Gastrocnemius medialis (tissue), 4 donors: ENCODE results near the gene SAMD1. TPM values are rescaled to one million over a fixed set of nuclear protein-coding genes. Genes with fewer than 3 reads are reported as not detected.

Source experiments
- ATAC-seq, 2 donors: fragments of 150-250 bp; one replicate each; pipeline ENCODE4 v1.9.1; 2016
- DNase-seq, 2 donors: peaks; one replicate each; pipeline ENCODE4 v3.0.0-alpha.2; 2019
- H3K27ac ChIP-seq, 4 donors: fragments of 200-600 bp; sonication (generic); 1 replicate in 1 of 4; 2 replicates in 3 of 4; pipeline ENCODE4 v1.5.1; 2016 to 2018; ENCODE audit warnings: mild to moderate bottlenecking in 2 of 4, moderate library complexity in 1 of 4
- H3K27me3 ChIP-seq, 3 donors: fragments of 200-600 bp; sonication (generic) in 2 of 3; 1 replicate in 1 of 3; 2 replicates in 2 of 3; pipeline versions ENCODE4 v1.5.1 to v1.6.0; 2016 to 2019; ENCODE audit warnings: mild to moderate bottlenecking in 1 of 3, moderate library complexity in 1 of 3
- H3K36me3 ChIP-seq, 2 donors: fragments of 200-600 bp; sonication (generic) in 1 of 2; one replicate each; pipeline ENCODE4 v1.5.1; 2017 to 2018
- H3K4me1 ChIP-seq, 2 donors: fragments of 200-600 bp; sonication (generic) in 1 of 2; one replicate each; pipeline ENCODE4 v1.5.1; 2016 to 2017; ENCODE audit warnings: mild to moderate bottlenecking in 2 of 2
- H3K4me3 ChIP-seq, 4 donors: fragments of 200-600 bp; sonication (generic) in 3 of 4; 1 replicate in 1 of 4; 2 replicates in 3 of 4; pipeline ENCODE4 v1.5.1; 2016 to 2019; ENCODE audit warnings: mild to moderate bottlenecking in 2 of 4
- H3K9me3 ChIP-seq, 3 donors: fragments of 200-600 bp; sonication (generic) in 2 of 3; 1 replicate in 1 of 3; 2 replicates in 2 of 3; pipeline ENCODE4 v1.5.1; 2016 to 2019
- CTCF ChIP-seq, 5 experiments: fragments of 450-650 bp in 3 of 5; fragments of 200-600 bp in 2 of 5; sonication (generic) in 2 of 5; IDR thresholded peaks in 4 of 5; conservative IDR thresholded peaks in 1 of 5; 1 replicate in 4 of 5; 2 replicates in 1 of 5; pipeline ENCODE4 v1.5.1; 2016 to 2019; ENCODE audit warnings: antibody characterized with exemption in 5 of 5, mild to moderate bottlenecking in 3 of 5, moderate library complexity in 3 of 5
- POLR2A ChIP-seq, 2 donors: fragments of 450-650 bp; IDR thresholded peaks; one replicate each; pipeline ENCODE4 v1.6.1; 2017; ENCODE audit warnings: antibody characterized with exemption in 2 of 2, mild to moderate bottlenecking in 2 of 2, moderate library complexity in 2 of 2
- in situ Hi-C, 4 donors: fragments of 200-750 bp; cut with MboI; loops; one replicate each; pipeline versions ENCODE4 v1.15.0 to v1.8.0; 2017; ENCODE audit warnings: low sequenced_read_pairs in 4 of 4
- intact Hi-C: fragments of 100-400 bp; cut with DNase I; formaldehyde crosslinking; loops from one replicate; pipeline ENCODE4 v1.15.1; 2023; ENCODE audit warnings: low total_unique reads
- total RNA-seq, 4 donors: library from RNA; depleted of rRNA; stranded (reverse); fragments of >200 nt; gene quantifications; one replicate each; pipeline versions ENCODE4 v1.1.0 to v1.2.3, GENCODE V29; 2016

SAMD1 gene
- total RNA-seq, 4 donors from 2014 or later: 15.1 to 71.8 (median 40.2) TPM

DNA sequence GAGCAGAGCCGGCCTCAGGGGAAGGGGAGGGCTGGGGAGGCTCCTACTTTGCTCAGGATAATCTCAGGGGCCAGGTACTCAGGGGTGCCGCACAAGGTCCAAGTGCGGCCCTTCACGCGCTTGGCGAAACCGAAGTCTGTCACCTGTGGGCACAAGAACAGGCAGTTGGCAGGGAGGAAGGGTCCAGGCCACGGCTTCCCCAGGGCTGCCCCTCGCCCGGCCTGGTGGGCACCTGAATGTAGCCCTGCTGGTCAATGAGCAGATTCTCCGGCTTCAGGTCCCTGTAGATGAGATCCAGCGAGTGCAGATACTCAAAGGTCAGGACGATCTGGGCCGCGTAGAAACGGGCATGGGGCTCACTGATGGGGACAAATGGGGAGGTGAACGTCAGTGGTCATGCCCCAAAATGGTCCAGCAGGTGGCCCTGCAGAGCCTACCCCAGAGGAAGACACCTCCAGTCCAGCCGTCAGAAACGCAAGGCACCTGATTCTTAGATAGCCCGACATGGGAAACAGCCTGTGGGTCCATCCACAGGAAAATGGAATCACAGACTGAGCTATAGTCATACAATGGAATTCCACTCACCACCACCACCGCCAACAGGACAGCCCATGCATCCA is 7.1 kb upstream of the SAMD1 start:
- TF ChIP-seq CTCF (IDR thresholded peaks at IDR 0.05 in 4 of 5, conservative IDR thresholded peaks at IDR 0.05 in 1 of 5) (peak in 3 of 5 experiments; percentile 16 to 32 (median 25)), POLR2A (IDR thresholded peaks at IDR 0.05) (no peak)
- peaks cover 0 to 7% of the 10 kb centered on the region in 2 donors for H3K4me1 ChIP-seq
- in situ Hi-C loops (no loop called here), intact Hi-C loops (no loop called here)
- peaks cover 0 to 9% (median 7%) of the 10 kb centered on the region in 3 donors for H3K9me3 ChIP-seq
- H3K4me3 ChIP-seq: no peak overlapping the region
- no peaks in the 10 kb centered on the region for H3K27me3 ChIP-seq
- peaks cover 0 to 60% of the 10 kb centered on the region in 2 donors for H3K36me3 ChIP-seq
- ATAC-seq (peak in 1 of 2 donors; percentile 42), DNase-seq (no peak)
- H3K27ac ChIP-seq: peak overlapping the region in 1 of 4 donors; percentile 18

DNA sequence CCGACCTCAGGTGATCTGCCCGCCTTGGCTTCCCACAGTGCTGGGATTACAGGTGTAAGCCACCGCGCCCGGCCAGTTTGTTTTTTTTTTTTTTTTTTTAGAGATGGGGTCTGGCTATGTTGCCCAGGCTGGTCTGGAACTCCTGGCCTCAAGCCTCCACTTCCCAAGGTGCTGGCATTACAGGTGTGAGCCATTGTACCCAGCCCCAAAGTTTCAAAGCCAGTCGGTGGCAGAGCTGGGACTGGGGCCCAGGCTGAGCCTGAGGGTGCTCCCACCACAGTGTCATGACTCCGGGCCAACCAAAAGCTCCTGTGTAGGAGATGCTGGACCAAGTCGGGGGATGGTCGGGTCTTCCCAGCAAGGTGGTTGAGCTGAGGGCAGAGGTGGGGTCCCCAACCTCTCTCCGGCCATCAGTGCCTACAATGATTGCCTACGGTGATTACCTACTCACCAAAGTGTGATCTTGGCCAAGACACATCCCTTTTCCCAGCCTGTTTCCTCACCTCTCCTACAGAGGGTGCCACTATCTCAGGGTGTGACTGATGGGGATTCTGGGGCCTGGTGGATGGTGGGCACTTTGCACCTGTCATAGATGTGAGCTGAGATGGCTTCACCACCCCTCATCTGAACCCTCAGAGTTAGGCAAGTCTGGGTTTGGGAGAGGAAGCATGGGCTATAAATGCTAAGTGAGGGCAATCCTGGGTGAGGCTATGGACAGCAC is 5.9 kb upstream of the SAMD1 start:
- Histone ChIP-seq H3K36me3 (peaks cover 0 to 50% of the 10 kb centered on the region in 2 donors), H3K4me3 (no peak overlapping the region), H3K9me3 (peaks cover 0 to 9% (median 7%) of the 10 kb centered on the region in 3 donors), H3K4me1 (no peaks in the 10 kb centered on the region), H3K27ac (no peak overlapping the region), H3K27me3 (no peaks in the 10 kb centered on the region)
- DNase-seq: no peak
- ATAC-seq: no peak
- in situ Hi-C loops: no loop called here
- intact Hi-C loops: no loop called here
- TF ChIP-seq CTCF (IDR thresholded peaks at IDR 0.05 in 4 of 5, conservative IDR thresholded peaks at IDR 0.05 in 1 of 5) (peak in 1 of 5 experiments; percentile 9), POLR2A (IDR thresholded peaks at IDR 0.05) (no peak)

DNA sequence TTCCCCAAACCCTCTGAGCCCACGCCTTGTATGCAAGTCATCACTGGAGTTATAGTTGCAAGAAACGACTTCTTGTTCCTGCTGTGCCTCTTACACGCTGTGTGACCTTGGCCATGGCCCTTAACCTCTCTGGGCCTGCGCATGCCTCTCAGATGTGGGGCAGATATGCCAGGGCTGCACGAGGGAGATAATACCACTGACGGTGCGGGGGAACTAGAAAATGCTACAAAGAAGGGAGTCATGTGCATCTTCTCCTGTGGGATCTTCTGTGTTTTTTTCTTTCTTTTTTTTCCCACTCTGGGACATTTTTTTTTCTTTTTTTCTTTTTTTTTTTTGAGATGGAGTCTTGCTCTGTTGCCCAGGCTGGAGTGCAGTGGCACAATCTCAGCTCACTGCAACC is 4.3 kb upstream of the SAMD1 start:
- ATAC-seq: no peak
- H3K4me1 ChIP-seq: no peaks in the 10 kb centered on the region
- in situ Hi-C loops: no loop called here
- no peak overlapping the region for H3K4me3 ChIP-seq
- no peaks in the 10 kb centered on the region for H3K27me3 ChIP-seq
- DNase-seq: no peak
- peaks cover 0 to 35% of the 10 kb centered on the region in 2 donors for H3K36me3 ChIP-seq
- H3K9me3 ChIP-seq: peaks cover 0 to 9% (median 7%) of the 10 kb centered on the region in 3 donors
- H3K27ac ChIP-seq: no peak overlapping the region
- TF ChIP-seq POLR2A (IDR thresholded peaks at IDR 0.05) (no peak), CTCF (IDR thresholded peaks at IDR 0.05 in 4 of 5, conservative IDR thresholded peaks at IDR 0.05 in 1 of 5) (no peak)
- intact Hi-C loops: no loop called here

GRCh38 chr19:14093117-14093823 is 2.7 kb upstream of the SAMD1 start:
- TF ChIP-seq CTCF (IDR thresholded peaks at IDR 0.05 in 4 of 5, conservative IDR thresholded peaks at IDR 0.05 in 1 of 5): no peak
- no peak for TF ChIP-seq POLR2A (IDR thresholded peaks at IDR 0.05)

More at GRCh38 chr19:14093117-14093823, 2.7 kb upstream of the SAMD1 start:
- Histone ChIP-seq H3K9me3 (peaks cover 0 to 9% (median 7%) of the 10 kb centered on the region in 3 donors), H3K27ac (peak overlapping the region in 1 of 4 donors; percentile 19), H3K4me1 (peaks cover 0 to 5% of the 10 kb centered on the region in 2 donors), H3K36me3 (peaks cover 0 to 26% of the 10 kb centered on the region in 2 donors), H3K27me3 (no peaks in the 10 kb centered on the region), H3K4me3 (no peak overlapping the region)
- in situ Hi-C loops (no loop called here), intact Hi-C loops (no loop called here)
- ATAC-seq (no peak), DNase-seq (no peak)
